Thoracic aorta (tissue), 2 donors: ENCODE data around the gene PPP3CA. TPM values are rescaled to one million over a fixed set of nuclear protein-coding genes. Genes with fewer than 3 reads are reported as not detected.

Source experiments
- ATAC-seq: fragments of 150-250 bp; one replicate; pipeline ENCODE4 v1.8.0; 2017; ENCODE audit warnings: low read depth; ENCODE audit not compliant: insufficient number of reproducible peaks, low FRiP score
- DNase-seq: peaks from one replicate; pipeline ENCODE4 v3.0.0-alpha.2; 2020; ENCODE audit warnings: low spot score
- H3K27ac ChIP-seq, 2 donors: fragments of 200-600 bp; sonication (generic); 1 replicate in 1 of 2; 2 replicates in 1 of 2; pipeline ENCODE4 v1.5.1; 2016; ENCODE audit warnings: mild to moderate bottlenecking in 2 of 2, moderate library complexity in 2 of 2
- H3K27me3 ChIP-seq: fragments of 200-600 bp; sonication (generic); replicated peaks from 2 replicates; pipeline ENCODE4 v1.6.0; 2016; ENCODE audit warnings: mild to moderate bottlenecking; ENCODE audit not compliant: insufficient read depth
- H3K36me3 ChIP-seq: fragments of 200-600 bp; sonication (generic); one replicate; pipeline ENCODE4 v1.5.1; 2016
- H3K4me1 ChIP-seq, 2 donors: fragments of 200-600 bp; sonication (generic); 1 replicate in 1 of 2; 2 replicates in 1 of 2; pipeline versions ENCODE4 v1.5.1 to v1.6.0; 2016; ENCODE audit warnings: low read depth in 2 of 2, mild to moderate bottlenecking in 1 of 2; ENCODE audit not compliant: control insufficient read depth in 1 of 2
- H3K4me3 ChIP-seq: fragments of 200-600 bp; sonication (generic); 2 replicates; pipeline ENCODE4 v1.5.1; 2016; ENCODE audit warnings: mild to moderate bottlenecking
- H3K9me3 ChIP-seq: fragments of 200-600 bp; sonication (generic); 2 replicates; pipeline ENCODE4 v1.5.1; 2016
- CTCF ChIP-seq: fragments of 200-600 bp; sonication (generic); IDR thresholded peaks from one replicate; pipeline ENCODE4 v1.5.1; 2019; ENCODE audit warnings: antibody characterized with exemption
- total RNA-seq, 2 donors: library from RNA; depleted of rRNA; stranded (reverse); fragments of >200 nt; gene quantifications; one replicate each; pipeline versions ENCODE4 v1.1.0 to v1.2.3, GENCODE V29; 2016

PPP3CA gene
- total RNA-seq, 2 donors from 2014 or later, result 21.9 to 43.2 TPM

GRCh38 chr4:101291198-101291597, 56.1 kb downstream of the PPP3CA start:
- no peak overlapping the region for H3K4me3 ChIP-seq
- TF ChIP-seq CTCF, result no peak
- H3K27me3 ChIP-seq, result no peaks in the 10 kb centered on the region
- no peak overlapping the region for H3K27ac ChIP-seq
- peaks cover 30 to 49% of the 10 kb centered on the region in 2 donors for H3K4me1 ChIP-seq
- no peak for ATAC-seq
- H3K9me3 ChIP-seq, result no peaks in the 10 kb centered on the region
- no peak for DNase-seq
- H3K36me3 ChIP-seq, result no peaks in the 10 kb centered on the region

GRCh38 chr4:101290654-101291053, 56.7 kb downstream of the PPP3CA start:
- DNase-seq (no peak), ATAC-seq (no peak)
- no peaks in the 10 kb centered on the region for H3K9me3 ChIP-seq
- H3K27me3 ChIP-seq, result no peaks in the 10 kb centered on the region
- H3K27ac ChIP-seq, result no peak overlapping the region
- H3K4me1 ChIP-seq, result peaks cover 25 to 44% of the 10 kb centered on the region in 2 donors
- TF ChIP-seq CTCF, result no peak
- no peaks in the 10 kb centered on the region for H3K36me3 ChIP-seq
- no peak overlapping the region for H3K4me3 ChIP-seq

GRCh38 chr4:101289306-101289705, 58.0 kb downstream of the PPP3CA start:
- Histone ChIP-seq H3K27me3 (no peaks in the 10 kb centered on the region), H3K27ac (no peak overlapping the region), H3K4me1 (peaks cover 32 to 42% of the 10 kb centered on the region in 2 donors), H3K4me3 (no peak overlapping the region), H3K9me3 (no peaks in the 10 kb centered on the region), H3K36me3 (no peaks in the 10 kb centered on the region)
- no peak for DNase-seq
- no peak for ATAC-seq
- no peak for TF ChIP-seq CTCF

GRCh38 chr4:101288365-101289145, 58.8 kb downstream of the PPP3CA start:
- H3K4me3 ChIP-seq, result peak overlapping the region; percentile 9

GRCh38 chr4:101287324-101287723, 60.0 kb downstream of the PPP3CA start:
- Histone ChIP-seq H3K4me1 (peaks cover 24 to 32% of the 10 kb centered on the region in 2 donors), H3K27ac (no peak overlapping the region), H3K27me3 (no peaks in the 10 kb centered on the region), H3K4me3 (no peak overlapping the region), H3K36me3 (no peaks in the 10 kb centered on the region), H3K9me3 (no peaks in the 10 kb centered on the region)
- TF ChIP-seq CTCF, result no peak
- DNase-seq, result no peak
- no peak for ATAC-seq

More at GRCh38 chr4:101288365-101289145, 58.8 kb downstream of the PPP3CA start:
- H3K27ac ChIP-seq, result no peak overlapping the region
- DNase-seq (no peak), ATAC-seq (no peak)
- no peak for TF ChIP-seq CTCF
- peaks cover 32 to 43% of the 10 kb centered on the region in 2 donors for H3K4me1 ChIP-seq
- no peaks in the 10 kb centered on the region for H3K27me3 ChIP-seq
- no peaks in the 10 kb centered on the region for H3K36me3 ChIP-seq
- H3K9me3 ChIP-seq, result no peaks in the 10 kb centered on the region
